ENCODE results near the gene TSPO. TPM values are rescaled to one million over a fixed set of nuclear protein-coding genes. Genes with fewer than 3 reads are reported as not detected.

TSPO gene
- polyA plus RNA-seq, 1 donor (not counting 4 experiments of a cell fraction or from before 2014, with no cell fraction given), result 139 TPM

GRCh38 chr22:43182118-43182517 is 30.8 kb downstream of the TSPO start:
- dilution Hi-C loops (cut with MboI; ENCODE audit: extremely low pct_ligation_motif_present, low sequenced_read_pairs), result no loop called here
- Histone ChIP-seq H2AFZ (ENCODE audit: control insufficient read depth, low read length) (no peak overlapping the region), H3K9me1 (ENCODE audit: control insufficient read depth, extremely low read depth, insufficient read depth, low read length) (peaks cover 3% of the 10 kb centered on the region), H3K79me2 (ENCODE audit: control insufficient read depth, insufficient read depth, low read length) (peaks cover 32% of the 10 kb centered on the region), H3K27ac (ENCODE audit: control insufficient read depth, insufficient read depth, low read length) (no peak overlapping the region), H3K4me2 (ENCODE audit: control insufficient read depth, extremely low read depth, insufficient read depth, low read depth, low read length) (no peak overlapping the region), H3K9me3 (ENCODE audit: control insufficient read depth, low read depth, low read length) (no peaks in the 10 kb centered on the region), H3K4me1 (ENCODE audit: control insufficient read depth, extremely low read depth, insufficient read depth, low read length) (peaks cover 20% of the 10 kb centered on the region), H3K9ac (ENCODE audit: control insufficient read depth, extremely low read depth, insufficient read depth, low read length) (no peak overlapping the region), H4K20me1 (ENCODE audit: control insufficient read depth, extremely low read depth, insufficient read depth, low read length) (peaks cover 11% of the 10 kb centered on the region), H3K27me3 (ENCODE audit: control insufficient read depth, extremely low read depth, insufficient read depth, low read length) (no peaks in the 10 kb centered on the region), H3K4me3 (ENCODE audit: control insufficient read depth in 2 of 3, extremely low read depth in 1 of 3, insufficient read depth in 2 of 3, low read depth in 1 of 3, low read length in 3 of 3) (no peak overlapping the region), H3K36me3 (ENCODE audit: control insufficient read depth in 2 of 2, extremely low read depth in 1 of 2, insufficient read depth in 2 of 2, low read length in 2 of 2) (peaks cover 25 to 33% of the 10 kb centered on the region in 2 experiments)
- no peak for FAIRE-seq
- DNase-seq (ENCODE audit: low read depth, low spot score), result no peak
- no peak for TF ChIP-seq CTCF (optimal IDR thresholded peaks at IDR 0.05 in 1 of 3, IDR thresholded peaks at IDR 0.05 in 1 of 3, conservative IDR thresholded peaks at IDR 0.05 in 1 of 3; ENCODE audit: extremely low read depth in 1 of 3, insufficient read depth in 2 of 3, low read length in 3 of 3)
- TF ChIP-seq EZH2 (IDR thresholded peaks at IDR 0.05; ENCODE audit: low read length), result no peak

GRCh38 chr22:43182726-43183125 is 31.4 kb downstream of the TSPO start:
- no peak overlapping the region for H2AFZ ChIP-seq (ENCODE audit: control insufficient read depth, low read length)
- H3K9me1 ChIP-seq (ENCODE audit: control insufficient read depth, extremely low read depth, insufficient read depth, low read length), result peaks cover 3% of the 10 kb centered on the region
- FAIRE-seq (no peak), DNase-seq (ENCODE audit: low read depth, low spot score) (no peak)
- H3K27ac ChIP-seq (ENCODE audit: control insufficient read depth, insufficient read depth, low read length), result no peak overlapping the region
- peaks cover 11% of the 10 kb centered on the region for H4K20me1 ChIP-seq (ENCODE audit: control insufficient read depth, extremely low read depth, insufficient read depth, low read length)
- no peaks in the 10 kb centered on the region for H3K9me3 ChIP-seq (ENCODE audit: control insufficient read depth, low read depth, low read length)
- H3K27me3 ChIP-seq (ENCODE audit: control insufficient read depth, extremely low read depth, insufficient read depth, low read length), result no peaks in the 10 kb centered on the region
- no peak overlapping the region for H3K4me3 ChIP-seq (ENCODE audit: control insufficient read depth in 2 of 3, extremely low read depth in 1 of 3, insufficient read depth in 2 of 3, low read depth in 1 of 3, low read length in 3 of 3)
- H3K9ac ChIP-seq (ENCODE audit: control insufficient read depth, extremely low read depth, insufficient read depth, low read length), result no peak overlapping the region
- H3K36me3 ChIP-seq (ENCODE audit: control insufficient read depth in 2 of 2, extremely low read depth in 1 of 2, insufficient read depth in 2 of 2, low read length in 2 of 2), result peaks cover 21 to 33% of the 10 kb centered on the region in 2 experiments
- H3K4me2 ChIP-seq (ENCODE audit: control insufficient read depth, extremely low read depth, insufficient read depth, low read depth, low read length), result no peak overlapping the region
- peaks cover 32% of the 10 kb centered on the region for H3K79me2 ChIP-seq (ENCODE audit: control insufficient read depth, insufficient read depth, low read length)
- TF ChIP-seq CTCF (optimal IDR thresholded peaks at IDR 0.05 in 1 of 3, IDR thresholded peaks at IDR 0.05 in 1 of 3, conservative IDR thresholded peaks at IDR 0.05 in 1 of 3; ENCODE audit: extremely low read depth in 1 of 3, insufficient read depth in 2 of 3, low read length in 3 of 3), result no peak
- TF ChIP-seq EZH2 (IDR thresholded peaks at IDR 0.05; ENCODE audit: low read length), result no peak
- dilution Hi-C loops (cut with MboI; ENCODE audit: extremely low pct_ligation_motif_present, low sequenced_read_pairs), result no loop called here
- H3K4me1 ChIP-seq (ENCODE audit: control insufficient read depth, extremely low read depth, insufficient read depth, low read length), result peaks cover 22% of the 10 kb centered on the region
